ENCODE measurements around the gene TNFRSF4. TPM values are rescaled to one million over a fixed set of nuclear protein-coding genes. Genes with fewer than 3 reads are reported as not detected.

The TNFRSF4 gene
- polyA plus RNA-seq = 1.1 TPM
- long read RNA-seq, donor 1 = 0 reads
- long read RNA-seq, donor 2, partial matches to known transcripts = 0 of 1 reads
- long read RNA-seq, donor 2, other reads (novel, unspliced or antisense) = 0 of 1 reads
- long read RNA-seq, donor 3 = 0 reads
- long read RNA-seq, donor 4 = 0 reads
- long read RNA-seq, donor 5 = 0 reads
- long read RNA-seq, donor 6, partial matches to known transcripts = 0 of 2 reads
- long read RNA-seq, donor 6, other reads (novel, unspliced or antisense) = 0 of 2 reads
- long read RNA-seq, donor 7 = 0 reads
- long read RNA-seq, donor 8 = 0 reads
- long read RNA-seq, donor 9 = 0 reads
- long read RNA-seq, donor 10 = 0 reads
- long read RNA-seq, donor 11 = 0 reads

GRCh38 chr1:1213345-1214265, at the start of gene TNFRSF4:
Gene TNFRSF4, minus strand, starts transcription at chr1:1214153. Its CDS starts 26 bp downstream, at chr1:1214127.
- WGBS (ENCODE audit: insufficient coverage, low lambda C conversion rate) = no CpG with 5 or more reads among the region's 56 CpGs
- H3K36me3 ChIP-seq (ENCODE audit: control insufficient read depth, insufficient read depth, low read length) = peaks cover 29% of the 10 kb centered on the region
- H3K4me3 ChIP-seq (ENCODE audit: low read length) = no peak within 1 kb of the TSS
- no peak within 1 kb of the TSS for H3K27ac ChIP-seq (ENCODE audit: low read length)
- H3K9me3 ChIP-seq (ENCODE audit: control insufficient read depth, low read depth, low read length) = peaks cover 18% of the 10 kb centered on the region
- DNase-seq = no peak
- H3K4me1 ChIP-seq (ENCODE audit: control insufficient read depth, insufficient read depth, low read length) = no peaks in the 10 kb centered on the region
- peaks cover 6% of the 10 kb centered on the region for H3K27me3 ChIP-seq (ENCODE audit: control insufficient read depth, insufficient read depth, low read length)

DNA sequence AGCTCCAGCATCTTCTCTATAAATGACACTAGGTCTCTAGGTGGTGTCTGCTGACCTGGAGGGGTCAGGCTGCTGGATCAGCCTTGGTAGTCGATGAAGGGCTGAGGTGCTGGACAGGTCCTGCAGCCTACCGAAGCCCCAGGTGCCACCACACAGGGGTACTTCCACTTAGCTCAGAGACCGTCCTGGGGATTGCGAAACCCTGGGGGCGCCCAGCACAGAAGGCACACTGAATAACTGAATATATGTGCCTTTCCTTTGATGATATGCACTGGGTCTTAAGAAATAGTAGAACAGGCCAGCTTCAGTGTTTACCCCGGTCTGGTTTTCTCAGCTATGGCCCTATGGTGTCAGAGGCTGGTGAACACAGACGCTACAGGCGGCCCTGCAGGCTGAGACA, 48.8 kb upstream of the TNFRSF4 start:
- no peaks in the 10 kb centered on the region for H3K27me3 ChIP-seq (ENCODE audit: control insufficient read depth, insufficient read depth, low read length)
- H3K27ac ChIP-seq (ENCODE audit: low read length) = no peak overlapping the region
- H3K36me3 ChIP-seq (ENCODE audit: control insufficient read depth, insufficient read depth, low read length) = peaks cover 68% of the 10 kb centered on the region
- H3K4me1 ChIP-seq (ENCODE audit: control insufficient read depth, insufficient read depth, low read length) = no peaks in the 10 kb centered on the region
- WGBS (ENCODE audit: insufficient coverage, low lambda C conversion rate) = 100% methylated on average over 1 of the region's 8 CpGs
- no peak for DNase-seq
- H3K4me3 ChIP-seq (ENCODE audit: low read length) = no peak overlapping the region
- peaks cover 3% of the 10 kb centered on the region for H3K9me3 ChIP-seq (ENCODE audit: control insufficient read depth, low read depth, low read length)

DNA sequence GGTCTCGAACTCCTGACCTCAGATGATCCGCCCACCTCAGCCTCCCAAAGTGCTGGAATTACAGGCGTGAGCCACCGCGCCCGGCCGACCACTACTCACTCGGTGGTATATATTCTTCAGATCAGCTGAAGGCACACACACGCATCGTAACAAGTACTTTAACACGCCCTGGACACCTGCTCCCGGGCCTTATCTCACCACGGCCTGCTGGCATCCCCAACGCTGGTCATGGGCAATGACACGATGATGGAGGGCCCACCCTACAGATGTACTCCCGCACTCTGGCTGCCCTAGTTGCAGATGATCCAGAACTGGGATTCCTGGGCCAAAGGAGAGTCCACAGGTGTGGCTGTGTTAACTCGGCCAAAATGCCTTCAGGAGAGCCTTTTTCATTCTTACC, 48.1 kb upstream of the TNFRSF4 start:
- Histone ChIP-seq H3K4me3 (ENCODE audit: low read length) (no peak overlapping the region), H3K9me3 (ENCODE audit: control insufficient read depth, low read depth, low read length) (no peaks in the 10 kb centered on the region), H3K27me3 (ENCODE audit: control insufficient read depth, insufficient read depth, low read length) (no peaks in the 10 kb centered on the region), H3K27ac (ENCODE audit: low read length) (no peak overlapping the region), H3K4me1 (ENCODE audit: control insufficient read depth, insufficient read depth, low read length) (no peaks in the 10 kb centered on the region), H3K36me3 (ENCODE audit: control insufficient read depth, insufficient read depth, low read length) (peaks cover 61% of the 10 kb centered on the region)
- no CpG with 5 or more reads among the region's 17 CpGs for WGBS (ENCODE audit: insufficient coverage, low lambda C conversion rate)
- DNase-seq = no peak

DNA sequence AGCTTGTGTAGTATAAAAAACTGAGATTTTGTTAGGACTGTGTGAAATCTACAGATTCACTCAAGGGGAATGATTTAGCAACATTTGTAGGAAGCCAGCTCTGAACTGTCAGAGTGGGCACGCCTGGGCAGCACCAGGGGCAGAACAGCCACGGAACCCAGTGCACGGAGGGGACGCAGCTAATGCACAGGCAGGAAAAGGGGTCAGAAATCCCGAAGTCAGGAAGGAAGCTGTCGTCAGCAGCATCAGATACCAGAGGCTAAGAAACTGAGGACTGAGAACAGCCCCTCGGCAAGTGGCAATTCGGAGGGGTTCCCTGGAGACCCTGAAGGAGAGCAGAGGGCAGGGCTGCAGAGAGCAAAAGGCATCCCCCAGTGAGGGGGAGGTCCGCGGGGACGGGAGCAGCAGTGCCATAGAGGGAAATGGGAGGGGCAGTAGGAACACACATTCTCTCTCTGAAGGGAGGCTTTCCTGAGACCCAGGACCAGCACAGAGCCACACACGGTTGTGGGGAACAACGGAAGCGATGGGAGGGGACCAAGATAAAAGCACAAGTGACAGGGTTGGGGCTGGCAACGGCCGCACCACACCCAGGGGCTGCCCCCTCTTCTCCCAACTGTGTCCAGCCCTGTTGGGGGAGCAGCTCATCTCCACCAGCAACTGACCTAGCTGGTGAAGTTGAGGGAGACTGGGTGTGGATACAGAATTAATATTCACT, 47.0 kb upstream of the TNFRSF4 start:
- Histone ChIP-seq H3K9me3 (ENCODE audit: control insufficient read depth, low read depth, low read length) (no peaks in the 10 kb centered on the region), H3K27ac (ENCODE audit: low read length) (no peak overlapping the region), H3K27me3 (ENCODE audit: control insufficient read depth, insufficient read depth, low read length) (no peaks in the 10 kb centered on the region), H3K4me1 (ENCODE audit: control insufficient read depth, insufficient read depth, low read length) (no peaks in the 10 kb centered on the region), H3K36me3 (ENCODE audit: control insufficient read depth, insufficient read depth, low read length) (peaks cover 65% of the 10 kb centered on the region), H3K4me3 (ENCODE audit: low read length) (no peak overlapping the region)
- WGBS (ENCODE audit: insufficient coverage, low lambda C conversion rate) = no CpG with 5 or more reads among the region's 16 CpGs
- no peak for DNase-seq

- Histone ChIP-seq H3K9me3 (ENCODE audit: control insufficient read depth, low read depth, low read length) (peaks cover 1% of the 10 kb centered on the region), H3K4me1 (ENCODE audit: control insufficient read depth, insufficient read depth, low read length) (no peaks in the 10 kb centered on the region), H3K27me3 (ENCODE audit: control insufficient read depth, insufficient read depth, low read length) (no peaks in the 10 kb centered on the region), H3K4me3 (ENCODE audit: low read length) (no peak overlapping the region), H3K27ac (ENCODE audit: low read length) (no peak overlapping the region), H3K36me3 (ENCODE audit: control insufficient read depth, insufficient read depth, low read length) (peaks cover 67% of the 10 kb centered on the region)
- 90% methylated on average over 2 of the region's 26 CpGs for WGBS (ENCODE audit: insufficient coverage, low lambda C conversion rate)
- DNase-seq = no peak
Observed at GRCh38 chr1:1259951-1260600, 46.1 kb upstream of the TNFRSF4 start.

DNA sequence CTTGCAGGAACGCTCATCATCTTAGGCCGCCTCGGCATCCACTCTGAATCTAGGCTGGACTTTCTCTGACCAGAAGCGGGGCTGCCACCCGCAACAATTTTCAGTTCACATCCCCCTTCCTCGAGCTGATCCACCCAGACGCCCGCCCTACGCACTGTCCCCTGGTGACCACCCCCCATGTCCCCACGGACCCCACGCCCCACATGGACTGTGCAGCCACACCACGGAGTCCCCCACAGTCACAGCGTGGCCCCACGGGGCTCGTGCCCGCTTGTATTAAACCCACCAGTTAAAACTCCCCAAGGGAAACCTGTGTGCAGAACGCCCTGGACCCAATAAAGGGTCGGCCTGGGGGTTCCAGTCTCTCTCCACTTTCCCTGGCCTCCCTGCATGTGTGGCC, 45.6 kb upstream of the TNFRSF4 start:
- no peak for DNase-seq
- no CpG with 5 or more reads among the region's 18 CpGs for WGBS (ENCODE audit: insufficient coverage, low lambda C conversion rate)
- H3K4me3 ChIP-seq (ENCODE audit: low read length) = no peak overlapping the region
- no peaks in the 10 kb centered on the region for H3K27me3 ChIP-seq (ENCODE audit: control insufficient read depth, insufficient read depth, low read length)
- peaks cover 67% of the 10 kb centered on the region for H3K36me3 ChIP-seq (ENCODE audit: control insufficient read depth, insufficient read depth, low read length)
- no peak overlapping the region for H3K27ac ChIP-seq (ENCODE audit: low read length)
- H3K9me3 ChIP-seq (ENCODE audit: control insufficient read depth, low read depth, low read length) = peaks cover 6% of the 10 kb centered on the region
- no peaks in the 10 kb centered on the region for H3K4me1 ChIP-seq (ENCODE audit: control insufficient read depth, insufficient read depth, low read length)

DNA sequence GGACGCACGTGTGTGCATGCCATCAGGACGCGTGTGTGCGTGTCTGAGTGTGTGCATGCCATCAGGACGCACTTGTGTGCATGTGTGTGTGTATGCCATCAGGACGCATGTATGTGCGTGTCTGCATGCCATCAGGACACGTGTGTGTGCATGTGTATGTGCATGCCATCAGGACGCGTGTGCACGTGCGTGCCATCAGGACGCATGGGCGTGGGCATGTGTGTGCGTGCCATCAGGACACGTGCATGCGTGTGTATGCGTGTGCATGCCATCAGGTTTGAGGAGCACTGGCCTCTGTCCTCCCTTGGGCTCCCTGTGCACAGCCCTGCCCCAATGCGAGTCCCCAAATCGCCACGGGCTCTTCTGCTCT, 45.2 kb upstream of the TNFRSF4 start:
- Histone ChIP-seq H3K36me3 (ENCODE audit: control insufficient read depth, insufficient read depth, low read length) (peaks cover 66% of the 10 kb centered on the region), H3K4me3 (ENCODE audit: low read length) (no peak overlapping the region), H3K9me3 (ENCODE audit: control insufficient read depth, low read depth, low read length) (peaks cover 7% of the 10 kb centered on the region), H3K4me1 (ENCODE audit: control insufficient read depth, insufficient read depth, low read length) (no peaks in the 10 kb centered on the region), H3K27ac (ENCODE audit: low read length) (no peak overlapping the region), H3K27me3 (ENCODE audit: control insufficient read depth, insufficient read depth, low read length) (no peaks in the 10 kb centered on the region)
- WGBS (ENCODE audit: insufficient coverage, low lambda C conversion rate) = no CpG with 5 or more reads among the region's 22 CpGs
- no peak for DNase-seq

- no peak for DNase-seq
- Histone ChIP-seq H3K4me1 (ENCODE audit: control insufficient read depth, insufficient read depth, low read length) (no peaks in the 10 kb centered on the region), H3K27ac (ENCODE audit: low read length) (no peak overlapping the region), H3K4me3 (ENCODE audit: low read length) (no peak overlapping the region), H3K9me3 (ENCODE audit: control insufficient read depth, low read depth, low read length) (peaks cover 7% of the 10 kb centered on the region), H3K36me3 (ENCODE audit: control insufficient read depth, insufficient read depth, low read length) (peaks cover 58% of the 10 kb centered on the region), H3K27me3 (ENCODE audit: control insufficient read depth, insufficient read depth, low read length) (no peaks in the 10 kb centered on the region)
- WGBS (ENCODE audit: insufficient coverage, low lambda C conversion rate) = no CpG with 5 or more reads among the region's 31 CpGs
Observed at GRCh38 chr1:1256956-1257871, 43.3 kb upstream of the TNFRSF4 start.

DNA sequence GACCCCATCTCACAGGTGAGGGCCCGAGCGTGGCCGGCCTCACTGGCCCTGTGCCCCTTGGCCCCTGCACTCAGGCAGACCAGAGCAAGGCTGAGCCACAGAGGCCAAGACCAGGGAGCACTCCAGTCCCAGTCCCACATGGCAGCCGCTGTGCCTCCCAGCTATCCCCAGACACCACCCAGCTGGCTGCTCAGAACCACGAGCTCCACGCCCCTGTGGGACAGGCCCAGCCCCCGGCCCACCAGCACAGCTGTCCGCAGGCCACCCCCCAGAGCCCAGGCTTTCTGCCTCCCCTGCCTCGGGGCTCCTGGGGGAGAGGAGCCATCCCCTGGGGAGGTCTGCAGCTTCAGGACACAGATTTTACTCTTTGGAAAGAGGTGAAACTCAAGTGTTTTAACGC, 41.7 kb upstream of the TNFRSF4 start:
- WGBS (ENCODE audit: insufficient coverage, low lambda C conversion rate) = no CpG with 5 or more reads among the region's 10 CpGs

More for the DNA sequence above, 41.7 kb upstream of the TNFRSF4 start:
- no peaks in the 10 kb centered on the region for H3K27me3 ChIP-seq (ENCODE audit: control insufficient read depth, insufficient read depth, low read length)
- no peaks in the 10 kb centered on the region for H3K4me1 ChIP-seq (ENCODE audit: control insufficient read depth, insufficient read depth, low read length)
- no peak for DNase-seq
- H3K9me3 ChIP-seq (ENCODE audit: control insufficient read depth, low read depth, low read length) = peaks cover 7% of the 10 kb centered on the region
- no peak overlapping the region for H3K4me3 ChIP-seq (ENCODE audit: low read length)
- no peak overlapping the region for H3K27ac ChIP-seq (ENCODE audit: low read length)
- peaks cover 47% of the 10 kb centered on the region for H3K36me3 ChIP-seq (ENCODE audit: control insufficient read depth, insufficient read depth, low read length)

Measured in large intestine (tissue), 12 donors.